HG03045 (cell line): Measurements from ENCODE around the gene PMS2.
"Not testable (repeated sequence)": the region's sequence is repeated elsewhere in the genome, so short reads cannot be mapped to it uniquely, and the experiment has no call there.

Source experiments
- ATAC-seq: cut with Tn5 transposase; IDR thresholded peaks from one replicate; pipeline ENCODE4 v1.9.1; 2021; ENCODE audit warnings: mild to moderate bottlenecking, moderate library complexity; ENCODE audit not compliant: unreplicated experiment

The PMS2 gene

DNA sequence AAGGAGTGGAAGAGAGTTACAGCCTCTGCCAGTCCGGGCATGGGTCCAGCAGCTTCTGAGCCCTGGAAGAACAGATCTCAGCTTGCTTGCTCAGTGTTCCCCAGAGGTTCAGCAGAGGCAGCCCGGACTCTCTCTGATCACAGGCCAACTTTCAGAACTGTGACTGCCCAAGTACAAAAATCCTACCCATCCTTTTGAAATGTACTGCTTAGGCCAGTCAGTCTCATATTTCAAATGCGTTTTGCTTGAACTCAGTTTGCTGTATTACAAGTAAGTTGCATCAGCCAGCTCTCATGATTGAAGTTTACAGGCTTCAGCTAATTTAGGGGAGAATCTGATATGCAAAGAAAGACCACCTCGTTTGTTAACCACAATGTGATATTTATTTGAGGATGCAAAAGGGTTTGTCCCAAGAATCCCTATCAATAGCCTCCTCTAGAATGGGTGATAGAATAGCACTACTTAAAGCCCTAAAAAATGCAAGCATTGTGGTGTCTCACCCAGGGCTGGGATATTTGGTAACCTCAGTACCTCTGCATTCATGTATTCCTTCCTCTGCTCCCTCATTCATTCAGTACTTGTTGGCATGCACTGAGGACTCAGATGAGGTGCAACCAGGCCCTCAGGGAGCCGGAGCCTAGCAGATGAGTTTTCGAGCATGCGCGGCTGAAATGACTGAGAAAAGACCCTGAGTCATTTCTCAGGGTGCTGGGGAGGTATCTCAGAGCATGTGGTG lies 7.2 kb upstream of the PMS2 start:
- no peak for ATAC-seq

DNA sequence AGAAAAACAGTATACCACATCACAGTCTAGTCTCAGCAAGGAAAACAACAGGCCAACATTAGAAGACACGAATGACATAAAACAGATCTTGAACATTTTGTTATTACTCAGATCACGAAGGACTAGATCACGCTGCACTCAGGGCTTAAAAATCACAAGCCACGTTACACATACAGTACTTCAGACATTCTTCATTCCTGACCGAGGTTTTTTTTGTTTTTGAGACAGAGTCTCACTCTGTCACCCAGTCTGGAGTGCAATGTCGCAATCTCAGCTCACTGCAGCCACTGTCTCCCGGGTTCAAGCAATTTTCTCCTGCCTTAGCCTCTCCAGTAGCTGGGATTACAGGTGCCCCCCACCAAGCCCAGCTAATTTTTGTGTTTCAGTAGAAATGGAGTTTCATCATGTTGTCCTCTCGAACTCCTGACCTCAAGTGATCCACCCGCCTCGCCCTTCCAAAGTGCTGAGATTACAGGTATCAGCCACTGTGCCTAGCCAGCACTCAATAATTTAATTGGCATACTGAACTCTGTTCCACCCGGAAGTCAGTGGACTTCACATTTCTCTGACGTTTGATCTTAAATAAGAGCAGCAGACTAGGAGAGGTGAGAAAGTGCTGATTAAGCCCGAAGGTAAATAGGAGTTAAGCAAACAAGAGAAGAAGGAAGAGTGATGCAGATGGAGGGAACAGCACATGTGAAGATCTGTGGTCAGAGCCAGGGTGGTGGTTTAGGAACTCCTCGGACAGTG lies 3.7 kb upstream of the PMS2 start:
- no peak for ATAC-seq

DNA sequence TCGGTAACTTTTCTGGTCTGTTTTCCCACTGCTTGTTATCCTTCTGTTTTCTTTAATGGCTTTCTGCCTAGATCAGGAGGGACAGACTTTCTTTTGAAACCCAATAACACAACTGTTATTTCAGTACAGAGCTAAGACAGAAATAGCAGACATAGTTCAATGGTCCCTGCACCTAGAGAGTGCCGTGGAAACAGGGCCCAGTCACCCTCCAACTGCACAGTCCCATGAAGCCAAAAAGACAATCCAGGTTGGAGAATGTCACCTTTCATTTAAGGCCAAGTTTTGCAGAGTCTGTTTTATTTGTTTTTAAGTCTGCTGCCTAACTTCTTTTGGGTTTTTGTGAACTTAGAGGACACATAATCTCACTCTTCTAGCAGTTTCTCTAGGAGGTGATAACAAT lies 2.7 kb upstream of the PMS2 start:
- no peak for ATAC-seq

DNA sequence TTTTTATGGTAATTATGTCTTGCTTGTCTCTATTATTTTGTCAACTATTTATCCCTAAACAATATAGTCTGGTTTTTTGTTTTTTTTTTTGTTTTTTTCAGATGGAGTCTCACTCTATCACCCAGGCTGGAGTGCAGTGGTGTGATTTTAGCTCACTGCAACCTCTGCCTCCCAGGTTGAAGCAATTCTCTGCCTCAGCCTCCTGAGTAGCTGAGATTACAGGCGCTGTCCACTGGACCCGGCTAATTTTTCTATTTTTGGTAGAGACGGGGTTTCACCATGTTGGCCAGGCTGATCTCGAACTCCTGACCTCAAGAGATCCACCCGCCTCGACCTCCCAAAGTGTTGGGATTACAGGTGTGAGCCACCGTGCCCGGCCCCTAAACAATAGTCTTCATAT lies 1.5 kb upstream of the PMS2 start:
- not testable (repeated sequence) for ATAC-seq

DNA sequence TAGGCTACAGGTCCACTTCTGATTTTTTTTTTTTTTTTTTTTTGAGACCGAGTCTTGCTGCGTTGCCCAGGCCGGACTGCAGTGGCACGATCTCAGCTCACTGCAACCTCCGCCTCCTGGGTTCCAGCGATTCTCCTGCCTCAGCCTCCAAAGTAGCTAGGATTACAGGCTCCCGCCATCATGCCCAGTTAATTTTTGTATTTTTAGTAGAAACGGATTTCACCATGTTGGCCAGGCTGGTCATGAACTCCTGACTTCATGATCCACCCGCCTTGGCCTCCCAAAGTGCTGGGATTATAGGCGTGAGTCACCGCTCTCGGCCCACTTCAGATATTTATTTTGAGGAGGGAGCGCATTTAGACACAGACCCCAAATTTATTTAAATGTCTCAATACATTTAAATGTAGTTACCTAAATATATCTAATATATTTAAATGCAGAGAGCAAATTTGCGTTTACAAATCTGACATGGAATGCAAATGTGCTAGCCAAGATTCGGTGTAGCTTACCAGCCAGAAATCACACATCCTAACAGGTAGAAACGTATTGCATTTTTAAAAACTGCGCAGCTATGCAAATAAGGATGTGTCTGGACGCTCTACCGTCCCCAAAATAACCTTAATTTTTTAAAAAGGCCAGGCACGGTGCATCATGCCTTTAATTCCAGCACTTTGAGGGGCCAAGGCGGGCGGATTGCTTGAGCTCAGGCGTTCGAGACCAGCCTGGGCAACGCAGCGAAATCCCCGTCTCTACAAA lies 836 bp downstream of the PMS2 start:
- ATAC-seq = not testable (repeated sequence)

DNA sequence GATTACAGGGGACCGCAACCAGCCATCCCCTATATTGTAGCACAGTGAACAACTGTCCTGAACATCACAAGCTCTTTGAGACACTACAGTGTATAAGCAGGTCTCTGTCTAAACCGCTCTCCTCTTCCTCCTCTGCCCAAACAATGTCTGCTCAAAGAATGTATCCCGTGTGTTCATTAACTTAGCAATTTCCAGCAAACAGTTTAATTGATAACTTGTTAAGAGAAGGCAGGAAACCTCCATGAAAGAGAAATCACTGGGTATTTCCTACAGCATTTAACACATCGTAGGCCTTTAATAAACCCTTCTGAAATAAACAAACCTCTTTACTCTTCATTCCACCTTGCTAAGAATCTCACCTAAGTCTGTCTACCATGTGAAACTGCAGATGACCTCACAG lies 1.5 kb downstream of the PMS2 start:
- ATAC-seq = no peak

DNA sequence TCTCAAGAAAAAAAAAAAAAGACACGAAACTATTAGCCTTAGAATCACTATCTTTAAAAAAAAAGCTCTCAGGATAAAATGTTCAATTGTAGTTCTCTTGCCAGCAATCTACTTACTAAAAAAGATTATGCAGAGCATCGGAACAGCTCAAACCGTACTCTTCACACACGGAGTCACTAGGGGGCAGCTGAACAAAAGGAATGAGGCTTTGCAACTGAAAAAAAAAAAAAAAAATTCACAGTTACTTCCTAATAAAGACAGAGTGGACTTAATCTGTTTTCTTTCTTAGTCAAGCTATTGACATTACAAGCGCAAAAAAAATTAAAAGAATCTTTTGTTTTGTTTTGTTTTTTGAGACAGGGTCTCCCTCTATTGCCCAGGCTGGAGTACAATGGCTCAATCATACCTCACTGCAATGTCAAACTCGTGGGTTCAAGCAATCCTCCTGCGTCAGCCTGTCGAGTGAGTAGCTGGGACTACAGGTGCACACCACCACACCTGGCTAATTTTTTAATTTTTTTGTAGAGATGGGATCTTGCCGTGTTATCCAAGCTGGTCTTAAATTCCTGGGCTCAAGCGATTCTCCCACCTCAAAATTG lies 11.5 kb downstream of the PMS2 start:
- ATAC-seq = no peak

DNA sequence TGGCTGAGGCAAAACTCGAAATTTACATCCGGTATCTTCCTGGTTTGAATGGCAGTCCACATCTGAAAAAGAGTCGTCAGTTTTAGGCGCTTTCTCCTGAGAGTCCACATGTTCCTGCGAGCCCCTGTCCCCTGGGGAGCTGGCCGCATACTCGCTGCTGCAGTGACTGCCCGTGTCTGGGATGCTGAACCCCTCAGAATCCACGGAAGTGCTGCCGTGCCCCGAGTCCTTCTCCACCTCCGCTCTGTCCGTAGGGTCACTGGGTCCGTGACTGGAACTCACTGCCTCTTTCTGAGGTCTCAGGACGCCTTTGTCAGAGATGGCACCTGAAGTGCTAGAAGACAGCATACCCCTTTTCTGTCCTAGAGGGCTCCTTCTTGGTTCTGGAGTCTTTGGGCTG lies 21.8 kb downstream of the PMS2 start:
- not testable (repeated sequence) for ATAC-seq

DNA sequence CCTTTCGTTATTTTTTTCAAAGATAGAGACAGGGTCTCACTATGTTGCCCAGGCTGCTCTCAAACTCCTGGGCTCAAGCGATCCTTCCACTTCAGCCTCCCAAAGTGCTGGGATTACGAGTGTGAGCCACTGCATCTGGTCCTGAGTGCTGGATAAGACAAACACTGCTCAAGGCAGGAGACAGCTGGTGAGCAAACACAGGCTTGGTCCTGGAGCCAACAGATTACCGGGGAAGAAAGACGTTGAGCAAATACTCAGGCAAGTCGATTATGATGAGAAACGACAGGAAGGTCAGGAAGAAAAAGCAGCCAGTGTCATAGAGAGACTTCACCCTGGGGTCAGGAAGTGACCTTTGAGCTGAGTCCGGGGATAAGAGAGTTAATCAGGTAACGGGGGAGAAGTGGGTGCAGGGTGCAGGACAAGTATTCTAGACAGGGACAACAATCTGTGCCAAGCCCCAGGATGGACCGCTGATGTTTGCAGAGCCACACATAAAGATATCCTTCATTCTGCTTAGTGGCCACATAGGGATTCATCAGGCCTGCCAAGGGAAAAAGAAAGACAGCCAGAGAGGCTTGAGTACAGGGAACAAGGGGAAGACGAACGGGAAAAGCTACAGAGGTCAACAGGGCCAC lies 29.1 kb downstream of the PMS2 start:
- not testable (repeated sequence) for ATAC-seq

DNA sequence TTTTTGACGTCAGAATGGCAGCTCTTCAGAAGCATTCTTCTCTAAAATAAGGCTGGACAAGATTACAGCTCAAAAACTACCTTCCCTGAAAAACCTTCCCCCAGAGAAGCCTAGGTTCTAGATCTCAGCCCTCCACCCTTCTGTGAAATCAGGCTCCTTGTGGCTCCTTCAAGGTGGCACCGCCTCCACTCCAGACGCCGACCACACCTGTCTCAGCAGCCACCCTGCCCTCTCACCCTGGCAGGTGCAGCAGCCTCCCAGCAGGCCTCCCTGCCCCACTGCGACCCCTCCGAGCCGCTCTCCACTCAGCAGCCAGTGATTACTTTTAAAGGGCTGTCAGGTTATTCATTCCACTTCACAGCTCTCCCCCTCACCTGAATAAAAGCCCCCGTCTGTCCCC lies 35.3 kb downstream of the PMS2 start:
- ATAC-seq = not testable (repeated sequence)

DNA sequence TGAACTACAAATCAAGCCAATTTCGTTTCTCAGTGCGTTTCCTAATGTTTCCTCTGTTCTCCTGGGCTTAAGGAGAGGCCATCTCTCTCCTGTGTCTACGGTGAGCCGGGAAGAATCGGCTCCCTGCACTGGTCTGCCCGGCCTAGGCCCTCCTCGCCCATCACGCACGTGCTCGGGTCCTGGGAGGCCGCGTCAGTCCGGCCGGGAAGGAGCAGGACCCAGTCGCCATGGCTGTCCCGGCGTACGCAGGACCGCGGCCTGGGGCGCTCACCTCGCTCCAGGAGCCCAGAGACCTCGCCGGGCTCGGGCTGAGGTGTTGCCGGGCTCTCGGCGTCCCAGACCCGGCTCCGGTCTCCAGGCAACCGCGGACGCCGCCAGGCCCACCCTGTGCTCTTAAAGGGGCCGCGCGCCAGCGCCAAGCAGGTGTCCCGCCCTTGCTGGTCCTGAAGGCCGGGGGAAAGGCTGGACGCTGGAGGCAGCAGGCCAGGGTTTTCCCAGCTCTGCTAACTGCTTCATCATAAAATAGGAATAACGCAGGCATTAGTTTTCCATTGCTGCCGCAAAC lies 38.4 kb downstream of the PMS2 start, which contains the start of gene RSPH10B:
RSPH10B (minus strand) TSS at position 343 of the 565 bp plus-strand sequence. CDS start 3,573 bp downstream, outside the sequence.
- ATAC-seq = not testable (repeated sequence)

DNA sequence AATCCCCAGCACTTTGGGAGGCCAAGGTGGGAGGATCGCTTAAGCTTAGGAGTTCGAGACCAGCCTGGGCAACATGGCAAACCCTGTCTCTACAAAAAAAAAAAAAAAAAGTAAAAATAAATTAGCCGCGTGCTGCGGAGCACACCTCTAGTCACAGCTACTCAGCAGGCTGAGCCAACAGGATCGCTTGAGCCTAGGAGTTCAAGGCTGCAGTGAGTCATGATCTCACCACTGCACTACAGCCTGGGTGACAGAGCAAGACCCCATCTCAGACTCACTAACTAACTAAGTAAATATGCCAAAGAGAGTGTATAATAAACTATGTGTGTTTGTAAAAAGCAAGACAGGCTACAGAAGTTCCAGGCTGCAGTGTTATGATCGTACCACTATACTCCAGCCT lies 45.0 kb downstream of the PMS2 start:
- not testable (repeated sequence) for ATAC-seq

DNA sequence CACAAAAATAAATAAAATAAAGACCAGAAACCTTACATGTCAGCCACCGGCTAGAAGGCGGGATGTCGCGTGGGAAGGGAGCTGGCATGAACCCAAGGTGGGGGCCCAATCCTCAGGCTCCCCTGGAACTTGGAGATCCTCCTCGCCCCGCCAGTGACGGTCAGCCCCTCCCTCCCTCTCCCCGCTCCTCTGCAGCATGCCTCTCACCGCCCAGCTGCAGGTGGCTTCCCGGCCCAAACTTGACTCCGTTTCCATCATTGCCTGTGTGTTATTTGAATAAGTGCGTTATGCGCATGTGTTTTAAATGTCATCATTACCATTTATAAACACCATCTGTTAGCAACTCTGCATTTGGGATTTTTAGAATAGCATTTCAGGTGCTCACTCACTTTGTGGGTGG lies 45.6 kb downstream of the PMS2 start:
- not testable (repeated sequence) for ATAC-seq

DNA sequence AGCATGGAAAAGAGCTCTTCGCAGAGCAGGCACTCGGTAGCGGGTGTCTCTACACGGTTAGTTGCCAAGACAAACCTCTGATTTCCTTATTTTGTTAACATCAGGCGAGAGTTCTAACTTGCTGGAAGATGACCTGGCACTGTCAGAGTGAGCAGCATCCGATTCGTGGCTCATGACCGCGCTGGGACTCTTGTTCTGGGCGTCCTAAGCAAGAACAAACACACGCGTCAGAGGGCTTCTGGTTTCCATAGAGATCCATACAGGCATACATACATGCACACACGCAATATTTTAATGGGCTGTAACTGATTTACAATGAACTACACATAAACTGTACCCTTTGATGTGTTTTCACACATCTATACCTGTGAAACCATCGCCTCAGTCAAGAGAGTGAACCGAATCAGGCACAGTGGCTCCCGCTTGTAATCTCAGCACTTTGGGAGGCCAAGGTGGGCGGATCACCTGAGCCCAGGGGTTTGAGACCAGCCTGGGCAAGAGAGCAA lies 73.9 kb downstream of the PMS2 start:
- ATAC-seq = not testable (repeated sequence)

DNA sequence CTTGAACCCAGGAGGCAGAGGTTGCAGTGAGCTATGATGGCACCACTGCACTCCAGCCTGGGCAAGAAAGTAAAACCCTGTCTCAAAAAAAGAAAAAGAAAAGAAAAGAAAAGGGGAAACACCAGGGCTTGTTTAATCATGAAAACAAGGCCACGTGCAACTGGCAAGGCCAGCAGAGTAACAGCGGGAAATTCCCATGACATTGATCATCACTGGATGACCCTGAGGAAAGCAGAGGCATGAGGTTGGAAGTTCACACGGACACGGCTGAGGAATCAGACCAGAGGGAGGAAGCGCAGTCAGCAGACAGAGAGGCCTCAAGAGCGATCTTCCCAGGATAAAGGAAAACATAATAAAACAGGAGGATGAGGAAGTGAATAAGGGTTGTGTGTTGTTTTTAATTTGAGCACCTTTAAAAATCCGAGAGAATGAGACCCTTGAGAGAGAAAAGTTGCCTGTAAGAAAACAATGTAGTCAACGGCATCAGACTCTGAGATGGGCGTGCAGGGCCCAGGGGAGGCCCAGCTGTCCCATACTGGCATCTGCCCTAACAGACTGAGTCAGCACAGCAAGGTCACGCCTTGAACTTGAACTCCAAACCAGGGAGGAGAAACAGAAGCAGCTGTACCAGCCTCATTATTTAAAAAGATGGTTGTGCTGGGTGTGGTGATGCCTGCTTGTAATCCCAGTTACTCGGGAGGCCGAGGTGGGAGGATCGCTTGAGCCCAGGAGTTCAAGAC lies 76.8 kb downstream of the PMS2 start:
- ATAC-seq = not testable (repeated sequence)

DNA sequence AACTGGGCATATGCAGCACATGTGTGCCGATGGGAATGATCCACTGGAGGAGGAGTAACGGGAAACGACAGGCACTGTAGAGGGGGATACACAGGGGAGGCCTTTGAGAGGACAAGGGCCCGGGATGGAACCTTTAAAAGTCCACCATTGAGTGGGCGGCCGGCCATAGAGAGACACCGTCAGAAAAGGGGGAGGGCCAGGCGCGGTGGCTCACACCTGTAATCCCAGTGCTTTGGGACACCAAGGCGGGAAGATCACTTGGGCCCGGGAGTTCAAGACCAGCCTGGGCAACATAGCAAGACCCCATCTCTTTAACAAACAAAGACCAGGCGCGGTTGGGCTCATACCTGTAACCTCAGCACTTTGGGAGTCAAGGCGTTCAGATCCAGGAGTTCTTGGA lies 77.6 kb downstream of the PMS2 start:
- ATAC-seq = not testable (repeated sequence)

DNA sequence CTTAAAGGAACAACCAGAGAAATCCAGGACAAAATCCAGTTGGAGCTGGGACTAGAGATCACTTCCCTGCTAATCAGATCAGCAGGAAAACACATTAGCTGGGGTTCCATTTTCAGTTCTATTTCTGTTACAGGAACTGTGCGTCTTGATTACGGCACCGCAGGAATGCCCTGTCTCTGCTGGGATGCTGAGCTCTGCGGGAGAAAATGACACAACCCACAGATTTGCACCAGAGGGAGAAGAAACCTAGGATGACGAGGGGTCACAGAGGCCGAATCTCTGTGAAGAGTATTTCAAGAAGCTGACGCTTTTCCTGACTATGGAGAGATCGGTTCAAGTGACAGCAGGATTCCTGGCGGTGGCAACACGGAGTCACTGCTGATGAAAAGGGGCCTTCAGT lies 78.6 kb downstream of the PMS2 start:
- not testable (repeated sequence) for ATAC-seq

DNA sequence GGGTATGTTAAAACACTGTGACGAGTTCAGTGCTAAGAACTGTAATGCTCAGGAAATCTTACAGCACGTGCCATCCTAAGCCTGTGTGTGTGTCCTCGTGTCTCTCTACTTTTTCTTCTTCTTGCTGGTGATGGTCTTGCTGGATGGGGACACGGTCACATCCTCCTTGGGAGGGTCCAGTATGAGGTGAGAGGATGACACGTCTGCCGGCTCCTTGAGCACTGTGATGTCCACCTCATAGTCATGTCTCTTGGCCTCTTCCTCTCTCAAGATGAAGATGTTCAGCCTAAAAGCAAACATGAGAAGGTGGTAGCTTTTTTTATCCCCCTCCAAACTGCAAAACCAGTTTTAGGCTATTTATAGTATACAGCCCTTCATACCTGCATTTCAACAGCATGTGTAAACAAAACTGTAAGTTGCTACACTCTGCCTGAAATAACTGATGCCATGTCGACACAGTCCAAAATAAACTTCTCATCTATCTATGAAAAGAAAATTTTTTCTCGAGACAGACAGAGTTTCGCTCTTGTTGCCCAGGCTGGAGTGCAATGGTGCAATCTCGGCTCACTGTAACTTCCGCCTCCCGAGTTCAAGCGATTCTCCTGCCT lies 82.5 kb downstream of the PMS2 start:
- not testable (repeated sequence) for ATAC-seq

DNA sequence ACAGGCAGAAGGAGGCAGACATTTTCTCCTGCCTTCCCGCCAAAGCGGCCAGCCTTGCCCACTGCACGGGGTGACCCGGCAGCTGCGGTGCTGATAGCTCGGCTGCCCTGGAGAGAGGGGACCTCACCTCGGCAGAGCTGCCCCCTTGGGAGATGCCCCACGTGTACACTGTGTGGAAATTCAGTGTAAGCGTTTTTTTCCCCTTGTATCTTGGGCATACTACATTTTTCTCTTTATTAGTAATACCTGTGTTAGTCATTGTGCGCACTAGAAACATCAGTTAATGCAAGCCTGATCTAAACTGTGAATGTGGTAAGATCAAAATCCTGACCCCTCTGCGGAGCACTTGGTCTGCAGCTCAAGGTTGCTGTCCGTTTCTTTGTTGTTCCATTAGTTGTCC lies 84.2 kb downstream of the PMS2 start:
- ATAC-seq = not testable (repeated sequence)
